Activated CD8-positive, alpha-beta memory T cell treated with anti-CD3 and anti-CD28 coated beads, Interleukin-2, amount 50 U/mL, for 4 hours (primary cell): ENCODE measurements around the gene ARHGAP35.

Source experiments
- DNase-seq: peaks from one replicate; pipeline ENCODE4 v3.0.0-alpha.2; 2020

The ARHGAP35 gene

DNA sequence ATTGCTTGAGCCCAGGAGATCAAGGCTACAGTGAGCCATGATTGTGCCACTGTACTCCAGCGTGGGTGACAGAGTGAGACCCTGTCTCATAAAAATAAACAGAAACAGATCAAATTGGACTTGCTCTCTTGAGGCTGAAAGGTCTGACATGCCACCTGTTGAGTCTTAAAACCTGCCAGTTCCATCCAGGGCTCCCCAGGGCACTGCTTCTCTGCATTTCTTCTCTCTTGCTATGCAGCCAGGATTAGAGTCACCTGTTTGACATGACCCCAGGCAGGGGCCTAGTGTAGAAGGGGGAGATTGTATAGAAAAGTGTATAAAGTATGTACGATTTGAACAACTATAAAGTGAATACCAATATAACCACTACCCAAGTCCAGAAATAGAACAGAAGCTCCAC lies 45.4 kb downstream of the ARHGAP35 start:
- no peak for DNase-seq

GRCh38 chr19:46907880-46908279 lies 47.1 kb downstream of the ARHGAP35 start:
- no peak for DNase-seq

DNA sequence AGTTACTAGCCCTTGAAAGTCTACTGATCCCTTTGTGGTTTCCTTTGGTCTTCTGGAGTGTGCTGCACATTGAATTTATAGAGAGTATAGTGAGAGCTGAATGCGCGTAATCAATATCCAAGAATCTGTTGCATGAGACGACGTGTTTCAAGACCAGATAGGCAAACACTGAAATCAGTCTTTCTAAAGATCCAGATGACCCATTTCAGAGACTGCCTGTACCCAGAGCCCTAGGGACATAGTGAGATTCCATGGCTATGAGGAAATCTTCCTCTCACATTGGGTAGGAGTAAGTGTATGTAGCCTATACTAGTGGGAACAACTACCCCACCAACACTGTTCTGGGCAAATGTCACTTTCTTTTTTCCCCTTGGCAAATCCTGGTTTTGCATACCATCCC lies 48.6 kb downstream of the ARHGAP35 start:
- no peak for DNase-seq
